ENCODE data around the gene ZNF692. TPM values are rescaled to one million over a fixed set of nuclear protein-coding genes. Genes with fewer than 3 reads are reported as not detected.

Gene ZNF692
- total RNA-seq, 6 donors from 2014 or later: 25.7 to 248 (median 34.1) TPM

- Histone ChIP-seq H3K4me3 (no peak overlapping the region), H3K27me3 (no peaks in the 10 kb centered on the region), H3K27ac (peak overlapping the region in 3 of 4 donors; percentile 23 to 76 (median 61)), H3K36me3 (peaks cover 15 to 79% (median 60%) of the 10 kb centered on the region in 4 donors), H3K4me1 (peaks cover 12 to 38% (median 19%) of the 10 kb centered on the region in 4 donors), H3K9me3 (no peaks in the 10 kb centered on the region)
- TF ChIP-seq POLR2A (IDR thresholded peaks at IDR 0.05): no peak
- no peak for TF ChIP-seq CTCF (IDR thresholded peaks at IDR 0.05)
- no peak for TF ChIP-seq POLR2AphosphoS5 (IDR thresholded peaks at IDR 0.05)
- TF ChIP-seq EP300 (IDR thresholded peaks at IDR 0.05): no peak
- ATAC-seq (ENCODE audit: low FRiP score in 2 of 2) (no peak), DNase-seq (no peak)
- WGBS, 2 donors: 87 to 88% methylated on average over 12 to 13 of the region's 13 CpGs
These were observed 42.6 kb downstream of the ZNF692 start for GRCh38 chr1:248816042-248816851.

- DNase-seq: no peak
- Histone ChIP-seq H3K4me3 (no peak overlapping the region), H3K36me3 (peaks cover 15 to 78% (median 60%) of the 10 kb centered on the region in 4 donors), H3K27ac (no peak overlapping the region), H3K9me3 (no peaks in the 10 kb centered on the region), H3K4me1 (peaks cover 17 to 37% (median 21%) of the 10 kb centered on the region in 4 donors), H3K27me3 (no peaks in the 10 kb centered on the region)
- no peak for TF ChIP-seq POLR2AphosphoS5 (IDR thresholded peaks at IDR 0.05)
- no peak for TF ChIP-seq POLR2A (IDR thresholded peaks at IDR 0.05)
- TF ChIP-seq EP300 (IDR thresholded peaks at IDR 0.05): no peak
- TF ChIP-seq CTCF (IDR thresholded peaks at IDR 0.05): no peak
- no peak for ATAC-seq (ENCODE audit: low FRiP score in 2 of 2)
- 93 to 94% methylated on average over 10 of the region's 10 CpGs for WGBS, 2 donors
These were observed 43.4 kb downstream of the ZNF692 start for GRCh38 chr1:248815407-248816034.

- TF ChIP-seq POLR2A (IDR thresholded peaks at IDR 0.05): no peak
- no peak for TF ChIP-seq POLR2AphosphoS5 (IDR thresholded peaks at IDR 0.05)
- Histone ChIP-seq H3K9me3 (no peaks in the 10 kb centered on the region), H3K4me1 (peaks cover 21 to 43% (median 23%) of the 10 kb centered on the region in 4 donors), H3K27ac (no peak overlapping the region), H3K27me3 (no peaks in the 10 kb centered on the region), H3K4me3 (no peak overlapping the region), H3K36me3 (peaks cover 15 to 69% (median 57%) of the 10 kb centered on the region in 4 donors)
- 90 to 95% methylated on average over 14 to 16 of the region's 16 CpGs for WGBS, 2 donors
- DNase-seq (peak in 1 of 2 donors; percentile 50), ATAC-seq (ENCODE audit: low FRiP score in 2 of 2) (no peak)
These were observed 44.5 kb downstream of the ZNF692 start for GRCh38 chr1:248814351-248814750.

GRCh38 chr1:248813546-248813945, 45.3 kb downstream of the ZNF692 start:
- ATAC-seq (ENCODE audit: low FRiP score in 2 of 2): no peak

More at GRCh38 chr1:248813546-248813945, 45.3 kb downstream of the ZNF692 start:
- DNase-seq: no peak
- no peak overlapping the region for H3K27ac ChIP-seq
- H3K4me3 ChIP-seq: no peak overlapping the region
- no peaks in the 10 kb centered on the region for H3K27me3 ChIP-seq
- H3K9me3 ChIP-seq: no peaks in the 10 kb centered on the region
- peaks cover 15 to 65% (median 57%) of the 10 kb centered on the region in 4 donors for H3K36me3 ChIP-seq
- no peak for TF ChIP-seq POLR2A (IDR thresholded peaks at IDR 0.05)
- no peak for TF ChIP-seq EP300 (IDR thresholded peaks at IDR 0.05)
- no peak for TF ChIP-seq POLR2AphosphoS5 (IDR thresholded peaks at IDR 0.05)
- no peak for TF ChIP-seq CTCF (IDR thresholded peaks at IDR 0.05)
- peaks cover 15 to 36% (median 18%) of the 10 kb centered on the region in 4 donors for H3K4me1 ChIP-seq
- WGBS, 2 donors: 91 to 95% methylated on average over 8 of the region's 8 CpGs

Data from upper lobe of left lung (tissue), 6 donors.